WTC11 (cell line): Measurements from ENCODE around the gene ATP6V0D1. TPM values are rescaled to one million over a fixed set of nuclear protein-coding genes. Genes with fewer than 3 reads are reported as not detected.

ENCODE experiments used
- ATAC-seq: fragments of 200-7000 bp; cut with Tn5 transposase; 2 replicates; pipeline ENCODE4 v1.10.0; 2021; ENCODE audit warnings: mild to moderate bottlenecking, moderate library complexity
- CTCF ChIA-PET: fragments of 300-600 bp; sonication (Branson Sonifier 250); formaldehyde crosslinking; loops from one replicate; lab custom pipeline; 2021; ENCODE audit warnings: antibody characterized with exemption; lab: Charles Lee
- POLR2A ChIA-PET: fragments of 350-600 bp; sonication (Branson Sonifier 250); formaldehyde crosslinking; loops from one replicate; lab custom pipeline; 2021; ENCODE audit warnings: antibody characterized with exemption; lab: Charles Lee
- DNase-seq: peaks from one replicate; pipeline ENCODE4 v3.0.0; 2021; ENCODE audit warnings: low spot score
- H3K27ac Mint-ChIP-seq: 2 replicates; pipeline ENCODE4 v1.8.0; 2021; ENCODE audit warnings: mixed read lengths
- H3K27me3 Mint-ChIP-seq: 2 replicates; pipeline ENCODE4 v1.8.0; 2021; ENCODE audit warnings: low read depth, mild to moderate bottlenecking, moderate library complexity, mixed read lengths
- H3K36me3 Mint-ChIP-seq: 2 replicates; pipeline ENCODE4 v1.8.0; 2021; ENCODE audit warnings: mixed read lengths
- H3K4me1 Mint-ChIP-seq: 2 replicates; pipeline ENCODE4 v1.8.0; 2022; ENCODE audit warnings: mixed read lengths
- H3K4me3 Mint-ChIP-seq: 2 replicates; pipeline ENCODE4 v1.8.0; 2021; ENCODE audit warnings: mild to moderate bottlenecking, moderate library complexity, mixed read lengths
- H3K9me3 Mint-ChIP-seq: 2 replicates; pipeline ENCODE4 v1.8.0; 2021; ENCODE audit warnings: mixed read lengths
- ELF4 ChIP-seq: sonication (generic); formaldehyde crosslinking; IDR thresholded peaks from 2 replicates; pipeline ENCODE4 v1.8.1; 2022; ENCODE audit warnings: low read depth, mild to moderate bottlenecking, moderate library complexity, missing genetic modification reagents
- ESRRA ChIP-seq: sonication (generic); formaldehyde crosslinking; IDR thresholded peaks from 2 replicates; pipeline ENCODE4 v1.8.1; 2022; ENCODE audit warnings: mild to moderate bottlenecking, missing genetic modification reagents, borderline replicate concordance
- FOXK1 ChIP-seq: sonication (generic); formaldehyde crosslinking; IDR thresholded peaks from 2 replicates; pipeline ENCODE4 v1.8.0; 2022; ENCODE audit warnings: mild to moderate bottlenecking, moderate library complexity, missing genetic modification reagents
- GABPB1 ChIP-seq: sonication (generic); formaldehyde crosslinking; IDR thresholded peaks from 2 replicates; pipeline ENCODE4 v1.8.1; 2023; ENCODE audit warnings: mild to moderate bottlenecking, missing genetic modification reagents
- JAZF1 ChIP-seq: fragments of 250-450 bp; sonication (Bioruptor Pico); IDR thresholded peaks from 2 replicates; pipeline ENCODE4 v1.9.0; 2021; ENCODE audit warnings: moderate library complexity, mild to moderate bottlenecking, inconsistent platforms
- MXD4 ChIP-seq: fragments of 250-450 bp; sonication (Bioruptor Pico); IDR thresholded peaks from 2 replicates; pipeline ENCODE4 v1.8.0; 2021; ENCODE audit warnings: mild to moderate bottlenecking, moderate library complexity, borderline replicate concordance
- MYBL2 ChIP-seq: sonication (generic); formaldehyde crosslinking; IDR thresholded peaks from 2 replicates; pipeline ENCODE4 v1.8.1; 2023; ENCODE audit warnings: mild to moderate bottlenecking, moderate library complexity, missing genetic modification reagents
- NFE2L1 ChIP-seq: sonication (generic); formaldehyde crosslinking; IDR thresholded peaks from 2 replicates; pipeline ENCODE4 v1.8.1; 2023; ENCODE audit warnings: missing genetic modification reagents
- RELA ChIP-seq: sonication (generic); formaldehyde crosslinking; IDR thresholded peaks from 2 replicates; pipeline ENCODE4 v1.8.1; 2022; ENCODE audit warnings: missing genetic modification reagents, mild to moderate bottlenecking, borderline replicate concordance
- SP1 ChIP-seq: sonication (generic); formaldehyde crosslinking; conservative IDR thresholded peaks from 2 replicates; pipeline ENCODE4 v1.8.1; 2022; ENCODE audit warnings: missing genetic modification reagents
- ZBTB21 ChIP-seq: sonication (generic); formaldehyde crosslinking; IDR thresholded peaks from 2 replicates; pipeline ENCODE4 v1.8.1; 2023; ENCODE audit warnings: mild to moderate bottlenecking, missing genetic modification reagents, borderline replicate concordance
- ZBTB43 ChIP-seq: sonication (generic); formaldehyde crosslinking; IDR thresholded peaks from 2 replicates; pipeline ENCODE4 v1.8.1; 2023; ENCODE audit warnings: mild to moderate bottlenecking, missing genetic modification reagents
- ZNF121 ChIP-seq: sonication (generic); formaldehyde crosslinking; IDR thresholded peaks from 2 replicates; pipeline ENCODE4 v1.8.0; 2023; ENCODE audit warnings: missing genetic modification reagents
- ZNF416 ChIP-seq: fragments of 250-450 bp; sonication (Bioruptor Pico); IDR thresholded peaks from 2 replicates; pipeline ENCODE4 v1.9.0; 2021; ENCODE audit warnings: mild to moderate bottlenecking, inconsistent platforms
- ZNF423 ChIP-seq: fragments of 250-450 bp; sonication (Bioruptor Pico); IDR thresholded peaks from 2 replicates; pipeline ENCODE4 v2.1.2; 2022; ENCODE audit warnings: mild to moderate bottlenecking, moderate library complexity
- ZNF671 ChIP-seq: fragments of 250-450 bp; sonication (Bioruptor Pico); IDR thresholded peaks from 2 replicates; pipeline ENCODE4 v1.8.0; 2021; ENCODE audit warnings: mild to moderate bottlenecking
- total RNA-seq: library from RNA; stranded (reverse); gene quantifications from 3 replicates; pipeline ENCODE4 v1.2.3, GENCODE V29; 2021
- TF ChIP-seq, protein P1 (sequence below): sonication (generic); formaldehyde crosslinking; conservative IDR thresholded peaks from 2 replicates; pipeline ENCODE4 v1.8.1; 2023; ENCODE audit warnings: mild to moderate bottlenecking, low read depth, missing genetic modification reagents, moderate library complexity
- TF ChIP-seq, protein P2 (sequence below): fragments of 250-450 bp; sonication (Bioruptor Pico); IDR thresholded peaks from 2 replicates; pipeline ENCODE4 v2.1.2; 2022; ENCODE audit warnings: mild to moderate bottlenecking, moderate library complexity
- TF ChIP-seq, protein P3 (sequence below): sonication (generic); formaldehyde crosslinking; IDR thresholded peaks from 2 replicates; pipeline ENCODE4 v1.8.0; 2022; ENCODE audit warnings: mild to moderate bottlenecking, missing genetic modification reagents
- TF ChIP-seq, protein P4 (sequence below): sonication (generic); formaldehyde crosslinking; IDR thresholded peaks from 2 replicates; pipeline ENCODE4 v1.8.0; 2022; ENCODE audit warnings: missing genetic modification reagents

Gene ATP6V0D1
- total RNA-seq, 1 experiment from 2014 or later = 44.1 TPM

GRCh38 chr16:67528870-67529581 lies 48.1 kb upstream of the ATP6V0D1 start:
- Mint-ChIP-seq H3K27ac (no peak overlapping the region), H3K4me3 (peak overlapping the region; percentile 77)
- ATAC-seq = peak; percentile 23

More at GRCh38 chr16:67528870-67529581, 48.1 kb upstream of the ATP6V0D1 start:
- Mint-ChIP-seq H3K9me3 (no peaks in the 10 kb centered on the region), H3K36me3 (no peaks in the 10 kb centered on the region), H3K4me1 (peaks cover 5% of the 10 kb centered on the region), H3K27me3 (peaks cover 94% of the 10 kb centered on the region)
- TF ChIP-seq ZBTB43 (CRISPR knock-in tag) (0 out of 2 replicates have a peak, but pooled peaks have one; percentile 60), ELF4 (CRISPR knock-in tag) (no peak), ZNF121 (CRISPR knock-in tag) (0 out of 2 replicates have a peak, but pooled peaks have one; percentile 23), GABPB1 (CRISPR knock-in tag) (0 out of 2 replicates have a peak, but pooled peaks have one; percentile 40), RELA (CRISPR knock-in tag) (no peak), ZBTB21 (CRISPR knock-in tag) (0 out of 2 replicates have a peak, but pooled peaks have one; percentile 33), ZNF423 (CRISPR knock-in tag) (peak; percentile 62), FOXK1 (CRISPR knock-in tag) (no peak), MYBL2 (CRISPR knock-in tag) (0 out of 2 replicates have a peak, but pooled peaks have one; percentile 25), MXD4 (CRISPR knock-in tag) (no peak), ZNF671 (no peak), SP1 (CRISPR knock-in tag) (0 out of 2 replicates have a peak, but pooled peaks have one; percentile 42), JAZF1 (CRISPR knock-in tag) (no peak), NFE2L1 (CRISPR knock-in tag) (no peak), ZNF416 (CRISPR knock-in tag) (no peak), ESRRA (peak; percentile 37; the same call in 1 of the 2 replicates)
- TF ChIP-seq, protein P1, sequence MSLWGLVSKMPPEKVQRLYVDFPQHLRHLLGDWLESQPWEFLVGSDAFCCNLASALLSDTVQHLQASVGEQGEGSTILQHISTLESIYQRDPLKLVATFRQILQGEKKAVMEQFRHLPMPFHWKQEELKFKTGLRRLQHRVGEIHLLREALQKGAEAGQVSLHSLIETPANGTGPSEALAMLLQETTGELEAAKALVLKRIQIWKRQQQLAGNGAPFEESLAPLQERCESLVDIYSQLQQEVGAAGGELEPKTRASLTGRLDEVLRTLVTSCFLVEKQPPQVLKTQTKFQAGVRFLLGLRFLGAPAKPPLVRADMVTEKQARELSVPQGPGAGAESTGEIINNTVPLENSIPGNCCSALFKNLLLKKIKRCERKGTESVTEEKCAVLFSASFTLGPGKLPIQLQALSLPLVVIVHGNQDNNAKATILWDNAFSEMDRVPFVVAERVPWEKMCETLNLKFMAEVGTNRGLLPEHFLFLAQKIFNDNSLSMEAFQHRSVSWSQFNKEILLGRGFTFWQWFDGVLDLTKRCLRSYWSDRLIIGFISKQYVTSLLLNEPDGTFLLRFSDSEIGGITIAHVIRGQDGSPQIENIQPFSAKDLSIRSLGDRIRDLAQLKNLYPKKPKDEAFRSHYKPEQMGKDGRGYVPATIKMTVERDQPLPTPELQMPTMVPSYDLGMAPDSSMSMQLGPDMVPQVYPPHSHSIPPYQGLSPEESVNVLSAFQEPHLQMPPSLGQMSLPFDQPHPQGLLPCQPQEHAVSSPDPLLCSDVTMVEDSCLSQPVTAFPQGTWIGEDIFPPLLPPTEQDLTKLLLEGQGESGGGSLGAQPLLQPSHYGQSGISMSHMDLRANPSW (CRISPR knock-in tag) = no peak
- TF ChIP-seq, protein P2, sequence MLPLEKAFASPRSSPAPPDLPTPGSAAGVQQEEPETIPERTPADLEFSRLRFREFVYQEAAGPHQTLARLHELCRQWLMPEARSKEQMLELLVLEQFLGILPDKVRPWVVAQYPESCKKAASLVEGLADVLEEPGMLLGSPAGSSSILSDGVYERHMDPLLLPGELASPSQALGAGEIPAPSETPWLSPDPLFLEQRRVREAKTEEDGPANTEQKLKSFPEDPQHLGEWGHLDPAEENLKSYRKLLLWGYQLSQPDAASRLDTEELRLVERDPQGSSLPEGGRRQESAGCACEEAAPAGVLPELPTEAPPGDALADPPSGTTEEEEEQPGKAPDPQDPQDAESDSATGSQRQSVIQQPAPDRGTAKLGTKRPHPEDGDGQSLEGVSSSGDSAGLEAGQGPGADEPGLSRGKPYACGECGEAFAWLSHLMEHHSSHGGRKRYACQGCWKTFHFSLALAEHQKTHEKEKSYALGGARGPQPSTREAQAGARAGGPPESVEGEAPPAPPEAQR (CRISPR knock-in tag) = no peak
- TF ChIP-seq, protein P3, sequence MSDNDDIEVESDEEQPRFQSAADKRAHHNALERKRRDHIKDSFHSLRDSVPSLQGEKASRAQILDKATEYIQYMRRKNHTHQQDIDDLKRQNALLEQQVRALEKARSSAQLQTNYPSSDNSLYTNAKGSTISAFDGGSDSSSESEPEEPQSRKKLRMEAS = 0 out of 2 replicates have a peak, but pooled peaks have one; percentile 9
- TF ChIP-seq, protein P4, sequence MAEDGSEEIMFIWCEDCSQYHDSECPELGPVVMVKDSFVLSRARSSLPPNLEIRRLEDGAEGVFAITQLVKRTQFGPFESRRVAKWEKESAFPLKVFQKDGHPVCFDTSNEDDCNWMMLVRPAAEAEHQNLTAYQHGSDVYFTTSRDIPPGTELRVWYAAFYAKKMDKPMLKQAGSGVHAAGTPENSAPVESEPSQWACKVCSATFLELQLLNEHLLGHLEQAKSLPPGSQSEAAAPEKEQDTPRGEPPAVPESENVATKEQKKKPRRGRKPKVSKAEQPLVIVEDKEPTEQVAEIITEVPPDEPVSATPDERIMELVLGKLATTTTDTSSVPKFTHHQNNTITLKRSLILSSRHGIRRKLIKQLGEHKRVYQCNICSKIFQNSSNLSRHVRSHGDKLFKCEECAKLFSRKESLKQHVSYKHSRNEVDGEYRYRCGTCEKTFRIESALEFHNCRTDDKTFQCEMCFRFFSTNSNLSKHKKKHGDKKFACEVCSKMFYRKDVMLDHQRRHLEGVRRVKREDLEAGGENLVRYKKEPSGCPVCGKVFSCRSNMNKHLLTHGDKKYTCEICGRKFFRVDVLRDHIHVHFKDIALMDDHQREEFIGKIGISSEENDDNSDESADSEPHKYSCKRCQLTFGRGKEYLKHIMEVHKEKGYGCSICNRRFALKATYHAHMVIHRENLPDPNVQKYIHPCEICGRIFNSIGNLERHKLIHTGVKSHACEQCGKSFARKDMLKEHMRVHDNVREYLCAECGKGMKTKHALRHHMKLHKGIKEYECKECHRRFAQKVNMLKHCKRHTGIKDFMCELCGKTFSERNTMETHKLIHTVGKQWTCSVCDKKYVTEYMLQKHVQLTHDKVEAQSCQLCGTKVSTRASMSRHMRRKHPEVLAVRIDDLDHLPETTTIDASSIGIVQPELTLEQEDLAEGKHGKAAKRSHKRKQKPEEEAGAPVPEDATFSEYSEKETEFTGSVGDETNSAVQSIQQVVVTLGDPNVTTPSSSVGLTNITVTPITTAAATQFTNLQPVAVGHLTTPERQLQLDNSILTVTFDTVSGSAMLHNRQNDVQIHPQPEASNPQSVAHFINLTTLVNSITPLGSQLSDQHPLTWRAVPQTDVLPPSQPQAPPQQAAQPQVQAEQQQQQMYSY (CRISPR knock-in tag) = peak; percentile 36; the same call in 1 of the 2 replicates
- POLR2A ChIA-PET = interaction anchor here (0.5 to 1.9 kb wide), 3 partner anchors 8 to 111 kb away, joined by 3 to 5 read pairs (median 4); no protein-coding TSS in a partner anchor
- CTCF ChIA-PET = interaction anchor here (1.1 to 13.9 kb wide), 15 partner anchors 8 to 575 kb away, joined by 3 to 184 read pairs (median 8); partner anchors contain the start of genes ACD, ATP6V0D1, CARMIL2 and CTCF
- DNase-seq = peak; percentile 47
